Measurements from ENCODE around the gene TMEM106A.
"Not testable (repeated sequence)": the region's sequence is repeated elsewhere in the genome, so short reads cannot be mapped to it uniquely, and the experiment has no call there.

TMEM106A gene

GRCh38 chr17:43216369-43216761, 4.7 kb downstream of the TMEM106A start:
- DNase-seq, result no peak

DNA sequence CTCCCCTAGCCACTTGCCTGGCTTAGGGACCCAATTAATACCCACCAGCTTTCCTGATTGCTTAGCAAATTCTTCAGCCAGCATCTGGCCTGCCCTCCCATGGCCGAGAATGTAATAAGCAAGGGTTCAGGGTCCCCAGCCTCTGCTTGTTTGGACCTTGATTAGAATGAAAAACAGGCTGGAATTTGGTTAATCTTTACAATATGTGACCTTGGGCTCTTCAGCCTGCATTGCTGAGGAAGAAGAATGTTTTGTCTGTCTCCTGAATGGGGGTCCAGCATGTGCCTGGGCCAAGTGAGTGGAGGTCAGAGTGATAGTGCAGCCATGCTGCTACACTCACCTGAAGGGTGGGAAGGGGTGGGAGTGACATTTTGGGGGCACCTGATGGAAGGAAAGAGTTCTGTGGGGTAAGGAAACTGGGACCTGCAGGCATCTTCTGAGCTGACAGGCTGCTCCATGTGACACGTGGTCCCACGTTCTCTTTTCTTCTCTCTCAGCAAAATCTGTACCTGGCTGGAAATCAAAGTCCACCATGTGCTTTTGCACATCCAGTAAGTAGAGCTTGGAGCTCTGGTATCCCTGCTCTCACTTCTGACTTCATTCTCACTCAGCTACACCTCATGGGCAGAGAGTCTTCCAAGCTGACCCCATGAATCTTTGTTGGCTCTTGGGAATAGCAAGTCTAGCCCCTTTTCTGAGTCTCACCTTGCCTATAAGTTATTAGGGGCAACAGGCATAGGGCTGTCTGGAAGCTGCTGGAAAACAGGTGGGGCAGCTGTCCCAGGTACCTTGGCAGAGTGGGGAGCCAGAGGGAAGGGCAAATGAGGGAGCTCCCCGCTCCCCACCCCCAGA, 5.3 kb downstream of the TMEM106A start:
- DNase-seq, result no peak

DNA sequence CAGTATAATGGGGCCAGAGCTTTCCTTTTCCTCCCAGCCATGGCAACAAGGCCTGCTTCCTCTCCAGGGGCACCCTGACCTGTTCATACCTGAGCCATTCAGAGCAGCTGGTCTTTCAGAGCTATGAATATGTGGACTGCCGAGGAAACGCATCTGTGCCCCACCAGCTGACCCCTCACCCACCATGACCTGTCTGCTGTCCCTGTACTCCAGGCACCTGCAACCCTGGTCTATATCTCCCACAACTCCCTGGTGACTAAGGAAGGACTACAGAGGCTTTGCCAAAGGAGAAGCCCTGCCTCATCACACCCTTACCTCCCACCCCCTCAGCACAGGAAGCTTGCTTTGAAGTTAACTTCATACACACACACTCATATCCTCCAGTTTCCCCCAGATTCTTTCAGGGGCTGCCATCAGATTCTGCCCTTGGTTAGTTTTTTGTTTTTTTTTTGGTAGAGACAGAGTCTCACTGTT, 6.0 kb downstream of the TMEM106A start:
- DNase-seq, result no peak

DNA sequence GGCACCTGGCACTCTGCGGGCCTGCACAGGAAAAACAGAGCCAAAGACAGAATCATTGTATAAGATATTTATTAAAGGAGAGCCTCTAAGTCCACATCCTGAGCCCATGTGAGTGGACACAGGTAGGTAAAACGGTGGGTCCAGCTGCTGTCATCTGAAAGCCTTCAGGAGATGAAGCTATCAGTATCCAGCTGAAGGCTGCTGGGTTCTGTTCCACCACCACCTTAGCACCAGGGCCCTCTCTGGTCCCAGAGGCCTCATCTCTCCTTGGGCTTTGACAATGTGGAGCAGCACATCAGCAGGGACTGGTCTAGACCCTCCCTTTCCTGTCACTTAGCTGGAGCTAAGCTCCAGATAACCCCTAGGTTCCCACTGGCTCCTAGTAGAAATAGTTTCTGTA, 7.3 kb downstream of the TMEM106A start:
- DNase-seq, result no peak

GRCh38 chr17:43219746-43220380, 8.2 kb downstream of the TMEM106A start:
- DNase-seq, result no peak

GRCh38 chr17:43220511-43221125, 8.9 kb downstream of the TMEM106A start:
- DNase-seq, result no peak

- no peak for DNase-seq
Measured at GRCh38 chr17:43224146-43224705, 12.6 kb downstream of the TMEM106A start.

DNA sequence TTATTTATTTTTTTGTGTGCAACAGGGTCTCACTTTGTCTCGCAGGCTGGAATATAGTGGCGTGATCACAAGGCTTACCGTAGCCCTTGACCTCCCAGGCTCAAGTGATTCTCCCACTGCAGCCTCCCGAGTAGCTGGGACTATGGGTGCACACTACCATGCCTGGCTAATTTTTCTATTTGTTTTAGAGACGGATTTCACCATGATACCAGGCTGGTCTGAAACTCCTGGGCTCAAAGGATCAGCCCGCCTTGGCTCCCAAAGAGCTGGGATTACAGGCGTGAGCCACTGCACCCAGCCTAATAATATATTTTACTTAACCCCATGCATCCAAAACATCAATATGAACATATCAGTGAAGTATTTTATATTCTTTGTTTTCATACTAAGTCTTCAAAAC, 14.7 kb downstream of the TMEM106A start:
- no peak for DNase-seq

DNA sequence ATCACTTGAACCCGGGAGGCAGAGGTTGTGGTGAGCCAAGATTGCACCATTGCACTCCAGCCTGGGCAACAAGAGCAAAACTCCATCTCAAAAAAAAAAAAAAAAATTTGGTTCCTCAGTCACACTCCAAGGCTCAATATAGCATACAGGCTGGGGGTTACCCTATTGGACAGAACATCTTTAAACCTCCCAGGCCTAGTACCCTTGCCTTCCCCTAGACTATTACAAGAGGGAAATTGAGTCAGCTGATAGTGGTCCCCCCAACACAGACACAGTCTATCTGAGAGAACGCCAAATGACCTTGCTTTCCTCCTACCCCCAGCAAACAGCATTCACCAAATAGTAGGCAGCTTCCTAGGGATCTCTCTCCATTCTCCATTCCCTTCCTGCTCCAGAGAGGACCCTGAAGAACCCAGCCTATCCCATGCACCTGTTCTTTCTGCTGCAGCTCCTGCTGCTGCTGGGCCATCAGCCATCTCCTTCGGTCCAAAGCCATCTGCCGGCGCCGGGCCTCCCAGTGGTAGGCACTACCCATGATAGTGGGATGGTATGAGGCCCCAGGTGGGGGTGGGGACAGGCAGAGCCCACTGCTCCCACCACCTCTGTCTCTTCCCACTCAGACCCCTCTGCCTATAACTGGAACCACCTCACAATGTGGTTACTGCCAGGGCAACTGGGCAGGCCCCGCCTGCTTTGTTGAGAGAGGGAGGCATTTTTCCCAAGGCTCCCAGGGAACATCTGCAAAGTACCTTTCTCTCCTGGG, 16.5 kb downstream of the TMEM106A start, which contains the start of gene CCDC200:
Gene CCDC200 (minus strand): TSS at position 604 of the 763 bp plus-strand sequence. CDS start 69 bp downstream, at position 535.
- DNase-seq, result not testable (repeated sequence)

- not testable (repeated sequence) for DNase-seq
Measured at GRCh38 chr17:43231205-43232020, 19.7 kb downstream of the TMEM106A start.

DNA sequence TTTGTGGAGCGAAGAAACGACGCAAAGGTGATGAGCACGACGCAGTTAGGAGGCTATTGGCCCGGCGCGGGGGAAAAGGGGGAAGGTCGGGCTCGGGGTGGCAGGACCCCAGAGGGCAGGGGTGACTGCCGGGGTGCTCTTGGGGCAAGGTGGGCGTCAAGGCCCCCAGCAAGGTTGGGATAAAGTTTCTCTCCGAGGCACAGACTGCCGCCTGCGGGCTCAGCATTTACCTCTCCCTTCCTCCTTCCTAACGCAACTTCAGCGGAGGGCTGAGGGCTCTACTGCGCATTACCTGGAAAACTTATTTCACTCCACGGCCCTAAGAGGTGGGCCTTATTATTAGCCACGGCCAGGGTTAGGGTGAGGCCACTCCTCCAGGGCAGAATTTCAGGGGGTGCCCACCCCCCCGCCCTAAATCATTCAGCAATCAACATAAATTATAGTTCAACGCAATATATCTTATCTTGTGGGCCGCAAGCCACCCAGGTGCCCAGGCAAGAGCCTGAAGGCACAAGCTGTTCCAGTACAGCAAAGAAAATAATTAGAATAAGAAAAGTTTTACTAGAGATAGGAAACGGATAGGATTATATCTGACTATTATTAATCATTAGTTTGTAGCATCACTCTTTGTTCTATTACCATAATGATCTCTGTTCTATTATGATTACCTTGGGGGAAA, 20.5 kb downstream of the TMEM106A start:
- DNase-seq, result not testable (repeated sequence)

DNA sequence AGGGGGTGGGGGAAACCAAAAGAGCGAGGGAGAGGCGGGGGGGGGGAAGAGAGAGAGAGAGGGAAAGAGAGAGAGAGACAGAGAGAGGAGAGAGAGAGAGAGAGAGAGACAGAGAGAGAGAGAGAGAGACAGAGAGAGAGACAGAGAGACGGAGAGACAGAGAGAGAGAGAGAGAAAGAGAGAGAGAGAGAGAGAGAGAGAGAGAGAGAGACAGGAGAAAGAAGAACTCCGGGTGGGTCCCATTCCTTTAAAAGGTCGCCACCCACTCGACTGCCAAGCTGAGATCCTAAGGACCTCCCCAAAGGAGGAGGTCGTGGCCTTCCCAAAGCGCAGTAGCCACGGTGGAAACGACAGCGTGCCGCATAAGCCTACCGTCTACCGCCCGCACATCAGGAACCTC, 21.6 kb downstream of the TMEM106A start:
- not testable (repeated sequence) for DNase-seq

- DNase-seq, result not testable (repeated sequence)
Measured at GRCh38 chr17:43233877-43234276, 22.2 kb downstream of the TMEM106A start, which contains the start of gene RNU2-1. Gene RNU2-1, minus strand, starts transcription at chr17:43233977.

GRCh38 chr17:43239597-43239996, 27.9 kb downstream of the TMEM106A start:
- not testable (repeated sequence) for DNase-seq

- not testable (repeated sequence) for DNase-seq
Measured at GRCh38 chr17:43240596-43241352, 29.1 kb downstream of the TMEM106A start.

GRCh38 chr17:43246456-43246855, 34.8 kb downstream of the TMEM106A start:
- DNase-seq, result not testable (repeated sequence)

Measured in CD4-positive, alpha-beta T cell treated with Interleukin-15 for 1 hour (primary cell).